Globus pallidus (tissue), 1 donor: Measurements from ENCODE around the gene TRIM14.
"Not testable (repeated sequence)": the region's sequence is repeated elsewhere in the genome, so short reads cannot be mapped to it uniquely, and the experiment has no call there.

ENCODE experiments used
- DNase-seq: peaks from one replicate; pipeline ENCODE4 v3.0.0-alpha.2; 2015; ENCODE audit warnings: low spot score

Gene TRIM14

DNA sequence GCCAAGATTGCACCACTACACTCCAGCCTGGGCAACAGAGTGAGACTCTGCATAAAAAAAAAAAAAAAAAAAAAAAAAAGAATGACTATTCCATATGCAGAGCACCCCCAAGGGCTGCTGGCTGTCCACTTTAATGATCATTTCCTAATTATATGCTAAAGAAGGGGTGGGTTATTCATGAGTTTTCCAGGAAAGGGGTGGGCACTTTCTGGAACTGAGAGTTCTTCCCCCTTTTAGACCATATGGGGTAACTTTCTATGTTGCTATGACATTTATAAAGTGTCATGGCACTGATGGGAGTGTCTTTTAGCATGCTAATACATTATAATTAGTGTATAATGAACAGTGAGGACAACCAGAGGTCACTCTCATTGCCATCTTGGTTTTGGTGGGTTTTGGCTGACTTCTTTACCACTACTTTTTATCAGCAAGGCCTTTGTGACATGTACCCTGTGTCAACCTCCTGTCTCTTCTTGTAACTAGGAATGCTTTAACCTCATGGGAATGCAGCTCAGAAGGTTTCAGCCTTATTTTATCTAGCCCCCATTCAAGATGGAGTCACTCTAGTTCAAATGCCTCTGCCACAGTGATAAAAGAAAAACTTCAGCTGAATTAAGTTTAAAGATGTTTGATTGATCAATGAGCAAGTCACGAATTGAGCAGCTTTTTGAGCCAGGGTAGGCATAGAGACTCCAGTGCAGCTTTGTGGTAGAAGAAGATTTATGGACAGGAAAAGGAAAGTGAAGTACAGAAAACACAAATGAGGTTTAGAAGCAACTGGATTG, 69.5 kb downstream of the TRIM14 start:
- DNase-seq: no peak

DNA sequence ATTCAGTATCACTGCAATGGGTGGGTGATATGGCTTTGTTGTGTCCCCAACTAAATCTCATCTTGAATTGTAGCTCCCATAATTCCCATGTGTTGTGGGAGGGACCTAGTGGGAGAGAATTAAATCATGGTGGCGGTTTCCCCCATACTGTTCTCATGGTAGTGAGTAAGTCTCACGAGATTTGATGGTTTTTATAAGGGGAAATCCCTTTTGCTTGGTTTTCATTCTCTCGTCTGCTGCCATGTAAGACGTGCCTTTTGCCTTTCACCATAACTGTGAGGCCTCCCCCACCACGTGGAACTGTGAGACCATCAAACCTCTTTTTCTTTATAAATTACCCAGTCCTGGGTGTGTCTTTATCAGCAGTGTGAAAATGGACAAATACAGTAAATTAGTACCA, 72.0 kb downstream of the TRIM14 start:
- no peak for DNase-seq

DNA sequence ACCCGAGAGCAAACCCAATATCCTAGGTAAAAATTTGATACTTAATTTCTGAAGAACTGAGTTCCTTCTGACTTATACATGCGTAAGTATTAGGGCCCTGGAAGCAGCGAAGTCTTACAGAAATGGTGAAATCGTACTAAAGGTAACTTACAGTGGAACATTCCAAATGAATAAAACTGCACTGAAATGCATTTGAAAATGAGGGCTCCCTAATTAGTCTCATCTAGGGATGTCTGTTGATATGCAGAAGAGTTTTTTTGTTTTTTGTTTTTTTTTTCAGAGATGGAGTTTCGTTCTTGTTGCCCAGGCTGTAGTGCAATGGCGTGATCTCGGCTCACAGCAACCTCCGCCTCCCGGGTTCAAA, 72.9 kb downstream of the TRIM14 start:
- DNase-seq: no peak

DNA sequence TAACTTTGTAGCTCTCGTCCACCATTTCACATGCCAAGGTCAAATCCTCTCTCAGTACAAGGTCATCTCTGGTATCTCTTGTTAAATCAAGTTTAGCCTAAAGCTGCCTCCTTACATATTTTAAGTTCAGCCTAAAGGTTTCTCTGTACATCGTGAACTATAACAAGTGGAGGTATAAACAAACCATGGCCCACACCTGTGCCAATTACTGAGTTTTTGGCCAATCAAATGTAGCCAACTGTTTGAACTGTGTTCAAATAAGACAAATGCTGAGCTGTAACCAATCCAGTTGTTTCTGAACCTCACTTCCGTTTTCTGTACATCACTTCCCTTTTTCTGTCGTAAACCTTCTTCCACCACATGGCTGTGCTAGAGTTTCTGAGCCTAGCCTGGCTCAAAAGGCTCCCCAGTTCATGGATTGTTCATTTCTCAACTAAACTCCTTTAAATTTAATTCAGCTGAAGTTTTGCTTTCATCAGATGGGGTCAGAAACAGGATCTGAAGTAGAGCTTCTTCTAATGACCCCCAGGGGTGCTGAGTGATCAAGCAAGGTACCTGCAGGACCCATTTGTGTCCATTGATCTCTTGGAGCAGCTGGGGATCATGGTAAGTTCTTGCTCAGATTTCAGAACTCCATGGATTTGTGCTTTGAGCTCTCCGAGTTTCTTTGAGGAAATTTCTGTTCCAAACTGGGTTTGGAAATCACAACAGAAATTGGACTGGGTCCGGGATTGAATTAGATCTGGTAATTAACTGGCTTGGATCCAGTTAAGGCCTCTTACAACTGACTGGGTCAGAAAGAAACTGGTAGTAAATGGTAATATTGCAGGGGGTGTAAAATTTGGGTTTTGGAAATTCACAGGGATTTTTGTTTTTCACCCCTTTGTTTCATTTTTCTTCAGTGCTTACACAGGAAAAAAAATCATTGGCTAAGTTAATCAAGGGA, 73.5 kb downstream of the TRIM14 start:
- peak; percentile 22 for DNase-seq

DNA sequence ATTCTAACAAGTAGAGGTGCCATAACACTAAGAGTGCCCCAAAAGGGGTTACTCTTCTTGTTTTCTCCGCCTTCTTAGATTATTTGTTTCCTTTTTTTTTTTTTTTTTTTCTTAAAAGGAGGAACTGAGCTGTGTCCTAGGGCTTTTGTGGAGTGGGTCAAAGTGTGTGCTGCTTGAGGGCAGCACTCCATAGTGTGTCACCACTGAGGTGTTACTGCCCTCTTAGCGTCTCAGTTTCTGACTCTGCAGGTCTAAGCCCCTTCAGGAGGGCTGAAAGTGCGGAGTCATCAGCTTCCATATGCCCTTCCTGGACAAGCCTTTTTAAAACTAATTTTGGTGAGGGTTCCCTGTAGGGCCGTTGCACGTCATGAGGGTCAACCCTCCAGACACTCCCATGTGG, 75.1 kb downstream of the TRIM14 start:
- DNase-seq: no peak

DNA sequence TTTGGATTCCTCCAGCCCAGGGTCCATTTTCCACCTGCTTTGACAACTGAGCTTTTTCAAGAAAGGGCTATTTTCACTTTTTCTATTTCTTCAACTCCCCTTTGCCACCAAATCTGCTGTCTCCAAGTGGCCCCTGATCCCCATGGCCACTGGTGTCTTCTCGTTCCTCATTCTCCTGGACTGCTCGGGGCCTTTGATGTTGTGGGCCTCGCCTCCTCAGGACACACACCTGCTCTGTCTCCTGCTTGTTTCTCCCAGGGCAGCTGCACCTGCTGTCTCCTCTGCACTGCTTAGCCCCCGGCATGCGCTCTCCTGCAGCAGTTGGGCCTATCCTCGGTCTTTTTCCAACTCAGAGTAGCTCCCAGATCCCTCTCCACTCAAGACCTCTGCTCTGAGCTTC, 78.8 kb downstream of the TRIM14 start:
- no peak for DNase-seq

DNA sequence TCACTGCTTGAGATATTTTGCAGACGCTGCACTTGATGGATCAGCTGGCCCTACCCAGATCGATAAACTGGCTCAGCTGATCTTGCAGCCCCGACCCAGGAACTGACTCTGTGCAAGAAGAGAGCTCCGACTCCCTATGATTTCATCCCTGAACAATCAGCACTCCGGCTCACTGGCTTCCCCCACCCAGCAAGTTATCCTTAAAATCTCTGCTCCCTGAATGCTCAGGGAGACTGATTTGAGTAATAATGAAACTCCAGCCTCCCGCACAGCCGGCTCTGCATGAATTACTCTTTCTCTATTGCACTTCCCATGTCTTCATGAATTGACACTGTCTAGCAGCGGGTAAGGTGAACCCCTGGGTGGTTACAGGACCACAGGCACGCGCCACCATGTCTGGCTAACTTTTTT, 79.4 kb downstream of the TRIM14 start:
- DNase-seq: no peak

DNA sequence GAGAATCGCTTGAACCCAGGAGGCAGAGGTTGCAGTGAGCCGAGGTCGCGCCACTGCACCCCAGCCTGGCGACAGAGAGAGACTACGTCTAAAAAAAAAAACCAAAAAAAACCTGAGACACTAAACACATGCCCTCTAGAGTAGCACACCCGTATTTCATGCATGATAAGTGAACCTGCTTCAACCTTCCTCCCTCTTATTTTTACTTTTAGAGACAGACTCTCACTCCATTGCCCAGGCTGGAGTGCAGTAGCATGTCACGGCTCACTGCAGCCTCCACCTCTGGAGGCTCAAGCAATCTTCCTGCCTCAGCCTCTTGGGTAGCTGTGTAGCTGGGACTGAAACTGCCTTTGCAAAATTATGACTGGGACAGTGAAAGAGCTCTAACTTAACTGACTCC, 80.1 kb downstream of the TRIM14 start:
- DNase-seq: no peak

DNA sequence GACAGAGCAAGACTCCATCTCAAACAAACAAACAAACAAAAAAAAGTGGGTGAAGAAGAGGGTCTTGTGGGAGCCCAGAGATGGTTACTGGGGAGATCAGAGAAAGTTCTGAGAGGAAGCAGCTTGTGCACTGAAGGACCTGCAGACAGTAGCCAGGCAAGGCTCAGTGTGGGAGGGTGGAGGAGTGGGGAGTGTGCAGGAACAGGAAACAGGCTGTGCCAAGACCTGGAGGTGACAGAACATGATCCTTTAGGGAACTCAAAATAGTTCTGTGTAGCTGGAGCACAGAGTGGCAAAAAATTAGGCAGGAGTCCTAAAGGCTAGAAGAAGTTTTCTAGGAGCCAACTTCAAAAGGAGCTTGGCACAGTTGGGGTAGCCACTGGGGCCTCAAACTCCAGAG, 81.7 kb downstream of the TRIM14 start:
- DNase-seq: no peak

DNA sequence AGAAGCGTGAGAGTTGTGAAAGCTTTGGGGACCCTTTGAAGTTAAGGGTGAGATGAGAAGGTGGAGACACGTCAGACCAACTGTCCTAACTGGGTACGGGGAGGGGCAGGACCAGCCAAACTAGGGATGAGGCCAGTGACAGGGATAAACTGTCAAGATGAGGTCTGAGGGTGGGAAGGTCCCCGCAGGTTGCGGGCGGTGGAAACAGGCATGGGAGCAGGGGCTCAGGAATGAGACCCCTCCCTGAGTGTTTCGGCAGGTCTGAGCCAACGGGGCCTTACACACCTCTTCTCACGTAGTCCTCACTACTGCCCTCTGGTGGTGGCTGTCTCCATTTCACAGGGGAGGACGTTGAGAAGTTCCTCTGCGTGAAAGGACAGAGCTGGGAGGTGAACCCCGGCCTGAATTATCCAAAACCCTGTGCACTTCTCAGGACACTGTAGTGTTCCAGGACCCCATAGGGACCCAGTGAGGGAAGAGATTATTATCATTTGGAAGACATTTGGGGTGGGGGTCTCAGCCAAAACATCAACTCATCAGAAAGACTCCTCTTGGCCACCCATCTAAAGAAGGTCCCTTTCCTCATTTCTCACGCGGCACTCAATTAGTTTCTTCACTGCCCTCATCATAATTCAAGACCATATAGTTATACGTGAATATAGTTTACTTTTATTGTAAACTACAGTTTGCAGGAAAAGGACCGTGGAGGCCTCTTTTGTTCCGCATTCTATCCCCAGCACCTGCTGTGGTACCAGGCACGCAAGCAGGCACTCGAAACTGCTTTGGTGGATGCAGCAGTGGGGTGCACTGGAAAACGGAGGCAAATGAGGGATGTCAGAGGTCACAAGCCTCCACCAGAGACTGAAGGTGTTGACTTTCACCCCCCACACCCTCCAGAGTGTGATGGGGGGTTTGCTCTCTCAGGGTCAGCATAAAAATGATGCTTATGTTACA, 84.2 kb downstream of the TRIM14 start:
- peak; percentile 66 for DNase-seq

DNA sequence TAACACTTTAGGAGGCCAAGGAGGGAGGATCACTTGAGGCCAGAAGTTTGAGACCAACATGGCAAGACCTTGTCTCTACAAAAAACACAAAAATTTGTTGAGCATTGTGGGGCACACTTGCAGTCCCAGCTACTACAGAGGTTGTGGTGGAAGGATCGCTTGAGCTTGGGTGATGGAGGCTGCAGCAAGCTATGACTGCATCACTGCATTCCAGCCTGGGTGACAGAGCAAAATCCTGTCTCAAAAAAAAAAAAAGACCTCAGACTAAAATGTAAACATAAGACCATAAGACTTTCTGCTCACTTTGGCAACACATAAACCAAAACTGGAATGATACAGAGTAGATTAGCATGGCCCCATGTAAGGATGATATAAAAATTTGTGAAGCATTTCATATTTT, 87.1 kb downstream of the TRIM14 start:
- no peak for DNase-seq

DNA sequence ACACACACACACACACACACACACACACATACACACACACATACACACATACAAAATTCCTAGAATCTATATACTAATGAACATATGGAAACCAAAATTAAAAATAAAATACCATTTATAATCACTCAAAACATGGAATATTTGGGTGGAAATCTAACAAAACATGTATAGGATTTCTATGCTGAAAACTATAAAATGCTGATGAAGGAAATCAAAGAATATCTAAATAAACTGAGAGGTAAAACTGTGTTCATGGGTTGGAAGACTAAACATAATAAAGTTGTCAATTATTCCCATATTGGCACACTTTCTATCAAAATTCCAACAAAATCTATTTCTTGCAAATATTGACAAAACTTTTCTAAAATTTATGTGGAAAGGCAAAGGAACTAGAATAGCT, 87.9 kb downstream of the TRIM14 start:
- DNase-seq: no peak

DNA sequence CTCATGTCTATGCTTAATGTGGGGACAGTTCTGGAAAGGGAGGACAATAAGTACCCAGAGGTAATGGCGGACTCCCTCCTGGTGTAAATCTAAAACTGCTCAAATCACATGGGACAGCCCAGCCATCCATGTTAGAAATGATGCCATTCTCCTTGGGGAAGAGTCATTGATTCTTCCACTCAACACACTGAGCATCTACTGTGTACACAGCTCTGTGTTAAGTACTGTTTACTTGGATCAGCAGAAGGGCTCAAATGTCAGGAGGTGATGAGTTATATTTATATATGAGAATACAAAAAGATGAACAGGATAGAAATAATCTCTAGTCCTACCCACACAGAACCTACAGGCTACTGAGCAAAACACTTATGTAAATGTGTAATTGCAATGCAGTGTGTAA, 94.3 kb downstream of the TRIM14 start:
- DNase-seq: no peak

DNA sequence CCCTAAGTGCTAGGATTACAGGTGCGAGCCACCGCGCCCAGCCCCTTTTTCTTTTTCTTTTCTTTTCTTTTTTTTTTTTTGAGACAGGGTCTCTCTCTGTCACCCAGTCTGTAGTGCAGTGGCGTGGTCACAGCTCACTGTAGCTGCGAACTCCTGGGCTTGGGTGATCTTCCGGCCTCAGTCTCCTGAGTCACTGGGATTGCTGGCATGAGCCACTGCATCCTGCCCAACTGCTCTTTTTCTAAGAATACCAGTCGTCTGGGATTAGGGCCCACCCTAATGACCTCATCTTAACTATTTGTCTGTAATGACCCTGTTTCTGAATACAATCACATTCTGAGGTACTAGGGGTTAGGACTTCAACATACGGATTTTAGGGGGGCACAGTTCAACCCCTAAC, 96.6 kb downstream of the TRIM14 start:
- no peak for DNase-seq

DNA sequence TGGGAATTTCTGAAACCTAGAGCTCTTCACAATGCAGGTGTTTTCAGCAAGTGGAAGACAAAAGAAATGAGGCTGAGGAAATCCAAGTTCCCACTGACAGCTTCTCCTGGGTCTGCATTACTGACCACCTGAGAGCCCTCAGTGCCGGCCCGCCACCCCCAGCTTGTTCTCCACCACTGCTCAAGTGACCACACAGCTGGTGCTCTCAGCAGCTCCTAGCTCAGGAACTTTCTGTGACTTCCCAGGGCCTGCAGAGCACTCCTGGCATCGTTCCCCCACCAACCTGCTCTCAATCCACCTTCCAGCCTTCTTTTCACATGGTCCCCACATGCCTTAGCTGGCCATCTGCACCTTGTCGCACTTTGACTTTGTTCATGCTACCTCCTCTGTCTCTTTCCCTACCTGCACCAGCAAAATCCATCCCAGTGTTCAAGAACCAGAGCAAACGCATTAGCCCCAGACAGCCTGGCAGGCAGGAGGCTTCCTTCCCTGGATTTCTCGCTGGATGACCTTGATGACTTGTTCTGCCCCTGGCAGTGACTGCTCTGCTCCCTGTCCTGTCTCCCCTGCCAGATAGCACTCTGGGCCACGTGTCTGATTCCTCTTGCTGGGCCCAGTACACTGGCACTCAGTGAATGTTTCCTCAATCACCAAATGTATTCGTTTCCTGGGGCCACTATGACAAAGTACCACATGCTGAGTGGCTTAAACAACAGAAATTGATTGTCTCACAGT, 97.5 kb downstream of the TRIM14 start:
- no peak for DNase-seq

DNA sequence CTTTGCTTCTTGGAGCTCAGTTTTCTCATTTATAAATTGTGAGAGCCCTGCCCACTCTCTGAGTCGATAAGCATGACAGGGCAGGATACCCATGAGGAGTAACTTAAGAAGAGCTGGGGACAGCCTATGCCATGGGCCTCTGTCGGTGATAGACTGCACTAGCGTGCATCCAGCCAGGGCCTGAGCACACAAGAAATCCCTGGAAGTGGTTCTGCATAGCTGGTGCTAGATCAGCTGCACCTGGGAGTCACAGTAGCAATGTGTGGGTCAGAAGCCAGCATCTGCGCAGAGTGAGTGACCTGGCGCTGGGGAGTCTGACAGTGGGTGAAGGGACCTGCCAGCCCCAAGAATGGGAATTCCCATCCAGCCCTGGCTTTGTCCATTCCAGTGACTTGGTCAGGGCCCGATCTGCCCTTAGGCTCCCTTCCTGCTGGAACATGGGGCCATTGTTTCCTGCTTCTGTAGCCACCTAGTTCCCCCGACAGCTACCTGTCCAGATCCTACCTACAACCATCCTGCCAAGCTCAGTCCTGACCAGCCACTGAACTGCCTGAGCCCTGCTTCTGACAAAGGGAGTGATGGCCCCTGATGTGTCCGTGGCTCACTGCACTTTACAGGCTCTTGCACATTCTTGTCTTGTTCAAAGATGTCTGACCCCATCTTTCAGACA, 98.4 kb downstream of the TRIM14 start:
- DNase-seq: no peak

DNA sequence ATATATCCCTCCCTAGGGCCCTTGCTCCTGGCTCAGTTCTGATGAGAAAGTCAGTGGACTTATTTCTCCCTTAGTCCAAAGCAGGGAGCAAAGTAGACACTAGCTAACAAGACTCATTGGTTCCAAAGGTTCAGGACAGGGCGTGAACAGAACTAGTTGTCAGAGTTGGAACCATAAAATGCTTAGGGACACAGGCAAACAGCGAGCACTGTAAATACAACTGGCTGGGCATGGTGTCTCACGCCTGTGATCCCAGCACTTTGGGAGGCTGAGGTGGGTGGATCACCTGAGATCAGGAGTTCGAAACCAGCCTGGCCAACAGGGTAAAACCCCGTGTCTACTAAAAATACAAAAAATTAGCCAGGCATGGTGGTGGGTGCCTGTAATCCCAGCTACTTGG, 99.2 kb downstream of the TRIM14 start:
- DNase-seq: not testable (repeated sequence)
